Neural cell (in vitro differentiated cells): Measurements from ENCODE around the gene SHANK1. TPM values are rescaled to one million over a fixed set of nuclear protein-coding genes. Genes with fewer than 3 reads are reported as not detected.

Source experiments
- H2AFZ ChIP-seq: fragments of 200-600, 300-800 bp; sonication (generic), shearing (Covaris generic); 2 replicates; pipeline ENCODE4 v1.6.0; 2014; ENCODE audit warnings: low read depth, mild to moderate bottlenecking, antibody characterized with exemption, low read length, moderate library complexity
- H3F3A ChIP-seq: fragments of 200-600 bp; shearing (Covaris generic); 2 replicates; pipeline ENCODE4 v1.6.1; 2016; ENCODE audit warnings: mild to moderate bottlenecking, moderate library complexity, mixed read lengths, antibody characterized with exemption, low read length; ENCODE audit not compliant: insufficient read depth, poor library complexity, severe bottlenecking
- H3K27ac ChIP-seq: fragments of 200-600, 300-800 bp; sonication (generic), shearing (Covaris generic); 2 replicates; pipeline ENCODE4 v1.5.1; 2014; ENCODE audit warnings: mild to moderate bottlenecking, low read length, moderate library complexity
- H3K27me3 ChIP-seq: fragments of 300-800, 200-600 bp; sonication (generic), shearing (Covaris generic); 2 replicates; pipeline ENCODE4 v1.6.0; 2014; ENCODE audit warnings: mild to moderate bottlenecking, low read depth, low read length, moderate library complexity; ENCODE audit not compliant: insufficient read depth
- H3K36me3 ChIP-seq: fragments of 300-800, 200-600 bp; sonication (generic), shearing (Covaris generic); 2 replicates; pipeline ENCODE4 v1.5.1; 2014; ENCODE audit warnings: mild to moderate bottlenecking, antibody characterized with exemption, low read length, moderate library complexity; ENCODE audit not compliant: insufficient read depth
- H3K4me2 ChIP-seq: fragments of 300-800, 200-600 bp; sonication (generic), shearing (Covaris generic); 2 replicates; pipeline ENCODE4 v1.6.0; 2014; ENCODE audit warnings: mild to moderate bottlenecking, low read length
- H3K4me3 ChIP-seq: fragments of 300-800, 200-600 bp; sonication (generic), shearing (Covaris generic); 2 replicates; pipeline ENCODE4 v1.5.1; 2014; ENCODE audit warnings: mild to moderate bottlenecking, low read length, moderate library complexity
- H3K79me2 ChIP-seq: fragments of 200-600 bp; shearing (Covaris generic); replicated peaks from 2 replicates; pipeline ENCODE4 v1.6.0; 2014; ENCODE audit warnings: mild to moderate bottlenecking, low read length, moderate library complexity; ENCODE audit not compliant: insufficient read depth
- H3K9ac ChIP-seq: fragments of 300-800, 200-600 bp; sonication (generic), shearing (Covaris generic); 2 replicates; pipeline ENCODE4 v1.6.1; 2016; ENCODE audit warnings: mild to moderate bottlenecking, low read length, mixed read lengths
- H3K9me2 ChIP-seq: fragments of 200-600 bp; shearing (Covaris generic); 2 replicates; pipeline ENCODE4 v1.6.1; 2016; ENCODE audit warnings: mild to moderate bottlenecking, low read length, mixed read lengths; ENCODE audit not compliant: insufficient read depth
- H3K9me3 ChIP-seq: fragments of 200-600, 300-800 bp; sonication (generic), shearing (Covaris generic); 2 replicates; pipeline ENCODE4 v1.6.1; 2016; ENCODE audit warnings: mild to moderate bottlenecking, mixed run types, low read length, moderate library complexity, mixed read lengths
- H4K20me1 ChIP-seq: fragments of 200-600 bp; shearing (Covaris generic); 2 replicates; pipeline ENCODE4 v1.6.1; 2016; ENCODE audit warnings: mild to moderate bottlenecking, mixed run types; ENCODE audit not compliant: insufficient read depth
- CTCF ChIP-seq: fragments of 450-650 bp; IDR thresholded peaks from 2 replicates; pipeline ENCODE4 v1.5.1; 2014; ENCODE audit warnings: antibody characterized with exemption, mild to moderate bottlenecking, moderate library complexity; ENCODE audit not compliant: poor library complexity, severe bottlenecking
- EP300 ChIP-seq: fragments of 450-650 bp; conservative IDR thresholded peaks from 2 replicates; pipeline ENCODE4 v1.6.1; 2014; ENCODE audit warnings: antibody characterized with exemption, mild to moderate bottlenecking, moderate library complexity; ENCODE audit not compliant: poor library complexity, severe bottlenecking
- EZH2 ChIP-seq: fragments of 200-600, 300-800 bp; shearing (Covaris generic), sonication (generic); IDR thresholded peaks from 2 replicates; pipeline ENCODE4 v1.6.1; 2014; ENCODE audit warnings: antibody characterized with exemption, low read length, borderline replicate concordance, mild to moderate bottlenecking; ENCODE audit not compliant: insufficient read depth, poor library complexity, severe bottlenecking
- MXI1 ChIP-seq: fragments of 450-650 bp; conservative IDR thresholded peaks from 2 replicates; pipeline ENCODE4 v1.6.1; 2014; ENCODE audit warnings: antibody characterized with exemption, mild to moderate bottlenecking; ENCODE audit not compliant: poor library complexity, severe bottlenecking
- POLR2AphosphoS5 ChIP-seq: IDR thresholded peaks from 2 replicates; pipeline ENCODE4 v1.6.1; 2012
- RAD21 ChIP-seq: fragments of 450-650 bp; conservative IDR thresholded peaks from 2 replicates; pipeline ENCODE4 v1.6.1; 2014; ENCODE audit warnings: antibody characterized with exemption, mild to moderate bottlenecking, moderate library complexity
- REST ChIP-seq: IDR thresholded peaks from 2 replicates; pipeline ENCODE4 v1.6.1; 2012; ENCODE audit warnings: borderline replicate concordance
- SMC3 ChIP-seq: fragments of 450-650 bp; conservative IDR thresholded peaks from 2 replicates; pipeline ENCODE4 v1.6.1; 2014; ENCODE audit warnings: antibody characterized with exemption, mild to moderate bottlenecking, moderate library complexity; ENCODE audit not compliant: poor library complexity
- TAF1 ChIP-seq: IDR thresholded peaks from 2 replicates; pipeline ENCODE4 v1.6.1; 2012; ENCODE audit warnings: low read depth
- polyA plus RNA-seq: library from polyadenylated mRNA; depleted of rRNA; stranded (reverse); fragments of >200 nt; gene quantifications from 2 replicates; pipeline ENCODE4 v1.2.3, GENCODE V29; 2014

Gene SHANK1
- polyA plus RNA-seq, 1 donor from 2014 or later, result 7.9 TPM

GRCh38 chr19:50654882-50655281 lies 64.7 kb downstream of the SHANK1 start:
- Histone ChIP-seq H2AFZ (no peak overlapping the region), H3K9me3 (no peaks in the 10 kb centered on the region), H3K79me2 (no peaks in the 10 kb centered on the region), H3K36me3 (no peaks in the 10 kb centered on the region), H3K27ac (no peak overlapping the region), H3K9ac (no peak overlapping the region), H3F3A (peaks cover 4% of the 10 kb centered on the region), H3K4me2 (no peak overlapping the region), H4K20me1 (no peaks in the 10 kb centered on the region), H3K9me2 (no peaks in the 10 kb centered on the region), H3K27me3 (no peaks in the 10 kb centered on the region), H3K4me3 (no peak overlapping the region)
- no peak for TF ChIP-seq RAD21
- no peak for TF ChIP-seq MXI1
- no peak for TF ChIP-seq TAF1
- TF ChIP-seq POLR2AphosphoS5, result no peak
- no peak for TF ChIP-seq EP300
- no peak for TF ChIP-seq SMC3
- no peak for TF ChIP-seq REST
- TF ChIP-seq EZH2, result no peak
- TF ChIP-seq CTCF, result no peak

- Histone ChIP-seq H3K4me3 (no peak overlapping the region), H3F3A (peaks cover 4% of the 10 kb centered on the region), H3K36me3 (no peaks in the 10 kb centered on the region), H3K4me2 (no peak overlapping the region), H2AFZ (no peak overlapping the region), H3K9ac (no peak overlapping the region), H3K27me3 (no peaks in the 10 kb centered on the region), H3K79me2 (no peaks in the 10 kb centered on the region), H3K27ac (no peak overlapping the region), H3K9me3 (no peaks in the 10 kb centered on the region), H4K20me1 (no peaks in the 10 kb centered on the region), H3K9me2 (no peaks in the 10 kb centered on the region)
- TF ChIP-seq TAF1 (no peak), CTCF (no peak), MXI1 (no peak), REST (no peak), SMC3 (no peak), EP300 (no peak), POLR2AphosphoS5 (no peak)
Observed at GRCh38 chr19:50652722-50653121, 66.9 kb downstream of the SHANK1 start.
